DMS 273 treated with DMSO at 0.1 percent for 48 hours (cell line): Measurements from ENCODE around the gene LUZP2.
"Not testable (repeated sequence)": the region's sequence is repeated elsewhere in the genome, so short reads cannot be mapped to it uniquely, and the experiment has no call there.

Experiments used
- DNase-seq: peaks from one replicate; lab custom pipeline; 2025; lab: John Stamatoyannopoulos, UW

The LUZP2 gene

DNA sequence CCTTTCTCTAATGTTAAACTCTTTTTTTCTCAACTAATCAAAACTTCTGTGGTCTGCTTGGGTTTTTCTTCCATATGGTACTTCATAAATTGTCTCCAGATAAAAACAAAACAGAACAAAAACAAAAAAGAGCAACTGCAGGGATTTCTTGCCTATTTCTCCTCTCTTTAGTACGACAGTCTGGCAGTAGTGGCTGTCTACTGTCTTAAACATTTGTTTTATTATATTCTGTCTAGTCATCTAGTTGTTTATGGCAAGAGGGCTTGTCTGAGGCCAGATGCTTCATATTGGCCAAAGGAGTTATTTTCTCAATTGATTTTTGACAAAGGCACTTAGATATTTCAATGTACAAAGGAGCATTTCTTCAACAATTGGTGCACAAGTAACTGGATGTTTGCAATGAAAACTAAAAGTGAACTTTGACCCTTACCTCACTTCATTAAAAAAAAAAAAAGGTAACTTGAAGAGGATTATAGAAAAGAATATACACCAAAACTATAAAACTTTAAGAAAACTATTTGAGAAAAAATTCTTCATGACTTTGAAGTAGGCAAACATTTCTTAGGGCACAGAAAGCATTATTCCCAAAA lies 404.2 kb downstream of the LUZP2 start:
- no peak for DNase-seq

DNA sequence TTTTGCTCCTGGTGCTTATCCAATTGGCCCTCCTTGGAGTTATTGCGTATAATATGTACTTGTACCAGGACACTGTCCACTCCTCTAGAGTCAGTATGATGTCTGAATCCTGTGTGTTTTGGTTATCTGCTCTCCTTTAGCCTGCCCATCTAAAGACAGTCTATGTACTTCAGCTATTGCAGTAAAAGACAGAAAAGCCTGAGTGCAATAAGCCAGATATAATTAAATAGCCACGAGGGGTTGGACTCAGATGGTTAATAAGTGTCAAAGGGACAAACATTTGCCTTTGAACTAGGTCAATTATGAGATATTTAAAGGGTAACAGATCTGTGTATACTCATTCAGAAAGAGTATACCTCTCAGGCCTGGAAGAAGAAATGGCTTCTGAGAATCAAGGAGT lies 406.7 kb downstream of the LUZP2 start:
- no peak for DNase-seq

DNA sequence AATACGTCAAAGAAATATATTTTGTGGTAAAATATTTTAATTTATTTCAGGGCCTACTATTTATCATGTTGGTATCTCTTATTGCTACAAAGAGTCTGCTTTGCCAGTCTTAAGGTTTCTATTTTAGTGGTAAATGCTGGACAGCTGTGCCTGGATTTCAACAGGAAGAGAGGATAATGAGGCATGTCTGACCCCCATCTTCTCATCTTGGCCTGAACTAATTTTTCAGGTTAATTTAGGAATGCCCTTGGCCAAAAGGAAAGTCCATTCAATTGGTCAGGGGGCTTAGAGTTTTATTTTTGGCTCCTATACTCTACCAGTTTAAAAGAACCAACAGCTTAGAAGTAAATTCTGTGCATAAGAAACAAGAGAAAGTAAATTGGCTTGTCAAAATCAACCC lies 428.2 kb downstream of the LUZP2 start:
- DNase-seq: no peak

DNA sequence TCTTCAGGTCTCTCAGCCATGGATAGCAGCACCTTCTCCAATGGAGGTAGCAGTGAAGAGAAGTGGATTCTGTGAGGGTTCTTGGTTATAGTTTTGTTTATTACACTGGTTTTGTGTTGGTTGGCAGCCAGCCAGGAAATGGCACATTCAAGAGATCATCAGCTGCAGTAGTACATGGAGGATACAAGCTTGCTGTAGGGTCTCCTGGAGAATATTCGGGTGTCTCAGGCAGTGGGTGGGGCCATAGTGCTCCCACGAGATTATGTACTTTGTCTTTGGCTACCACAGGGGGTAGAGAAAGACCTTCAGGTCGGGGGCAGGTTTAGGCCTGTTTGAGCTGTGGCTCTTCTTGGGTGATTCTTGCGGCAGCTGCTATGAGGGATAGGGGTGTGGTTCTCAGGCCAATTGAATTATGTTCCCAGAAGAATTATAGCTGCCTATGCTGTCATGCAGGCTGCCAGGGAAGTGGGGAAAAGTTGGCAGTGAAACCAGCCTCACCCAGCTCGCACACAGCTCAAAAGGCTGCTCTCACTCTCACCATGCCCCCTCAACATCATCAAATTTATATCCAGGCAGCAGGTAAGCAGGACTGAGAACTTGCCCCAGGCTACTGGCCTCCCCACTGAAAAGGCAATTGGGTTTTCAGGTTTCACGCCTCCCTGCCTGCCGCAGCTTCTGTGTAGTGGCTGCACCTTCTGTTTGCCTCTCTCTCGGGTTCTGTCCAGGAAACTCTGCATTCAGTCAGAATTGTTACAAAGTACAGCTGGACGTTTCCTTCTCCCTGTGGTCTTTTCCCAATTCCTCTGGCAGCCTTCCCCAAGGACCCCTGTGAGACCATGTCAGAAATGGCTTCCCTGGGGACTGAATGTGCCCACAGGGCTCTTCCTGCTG lies 435.5 kb downstream of the LUZP2 start:
- no peak for DNase-seq

DNA sequence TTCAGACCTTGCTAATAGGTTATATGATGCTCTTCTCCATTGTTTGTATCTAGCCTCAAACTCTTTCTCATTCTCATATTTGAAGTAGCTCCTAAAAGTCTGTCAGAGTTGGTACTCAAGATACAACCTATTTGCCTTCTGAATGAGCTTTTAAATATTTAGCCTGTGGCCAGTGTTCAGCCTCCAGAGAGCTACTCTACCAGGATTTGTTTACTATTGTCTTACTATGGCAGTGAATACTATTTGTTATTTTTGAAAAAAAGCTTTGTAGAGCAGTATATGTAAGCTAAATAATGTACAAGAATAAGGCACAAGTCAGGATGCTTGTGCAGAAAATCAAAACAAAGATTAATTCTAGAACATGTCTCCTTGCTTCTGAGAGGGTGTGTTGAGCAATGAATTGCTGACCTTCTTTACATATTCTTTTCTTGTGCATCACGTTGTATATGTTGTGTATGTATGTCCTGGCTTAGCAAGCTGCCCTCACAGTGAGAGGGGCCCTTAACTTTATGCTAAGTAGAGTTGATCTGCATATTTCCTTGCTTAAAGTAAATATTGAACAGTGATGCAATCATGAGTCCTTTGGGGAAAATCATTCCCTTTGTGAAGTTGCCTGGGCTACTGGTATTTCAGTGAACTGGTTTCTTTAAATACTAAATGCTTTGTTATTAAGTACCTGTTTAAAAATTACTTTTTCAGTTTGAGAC lies 438.0 kb downstream of the LUZP2 start:
- DNase-seq: no peak

DNA sequence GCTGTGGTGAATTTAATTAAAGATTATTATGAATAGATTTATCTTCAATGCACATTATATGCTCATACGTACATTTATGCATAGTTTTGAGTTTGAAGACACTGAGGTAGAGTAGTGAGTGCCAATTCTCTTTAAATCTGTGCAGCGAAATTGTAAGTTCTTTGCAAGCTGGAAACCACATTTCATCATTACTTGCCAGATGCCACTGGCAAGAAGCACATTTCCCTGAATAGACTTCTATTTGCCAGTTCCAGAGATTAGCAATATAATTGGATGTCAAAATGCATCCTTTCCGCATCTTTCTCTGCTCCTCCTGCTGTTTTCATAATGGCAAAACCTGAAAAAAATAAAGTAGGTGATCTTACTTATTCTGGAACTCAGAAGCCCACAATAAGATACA lies 448.0 kb downstream of the LUZP2 start:
- no peak for DNase-seq

DNA sequence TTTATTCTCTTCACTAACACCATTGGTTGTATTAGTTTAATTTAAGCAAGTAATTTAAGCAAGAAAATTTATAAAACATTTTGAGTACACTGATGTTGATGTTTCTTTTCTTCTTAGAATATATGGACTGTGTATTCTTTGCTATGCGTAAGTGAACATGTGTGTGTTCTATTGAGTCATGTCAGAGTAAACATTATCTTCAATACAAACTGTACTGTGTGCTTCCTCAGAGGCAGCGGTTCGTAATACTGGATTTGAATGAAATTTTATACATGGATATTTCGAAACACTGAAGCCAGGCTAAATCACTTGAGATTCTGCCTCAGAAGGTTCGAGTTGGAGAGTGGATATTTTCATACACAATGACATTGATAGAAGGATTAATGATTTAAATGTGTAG lies 452.6 kb downstream of the LUZP2 start:
- no peak for DNase-seq

DNA sequence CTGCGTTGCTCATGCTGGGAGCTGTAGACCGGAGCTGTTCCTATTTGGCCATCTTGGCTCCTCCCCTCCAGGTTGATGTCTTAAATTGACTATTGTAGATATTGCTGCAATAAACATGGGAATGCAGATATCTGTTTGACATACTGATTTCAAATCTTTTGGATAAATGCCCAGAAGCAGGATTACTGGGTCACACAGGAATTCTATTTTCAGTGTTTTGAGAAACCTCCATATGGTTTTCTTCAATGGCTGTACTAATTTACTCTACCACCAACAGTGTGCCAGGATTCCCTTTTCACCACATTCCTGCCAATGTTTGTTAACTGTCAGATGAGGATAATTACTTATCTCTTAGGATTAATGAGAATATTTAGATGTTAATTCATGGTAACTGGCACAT lies 467.0 kb downstream of the LUZP2 start:
- no peak for DNase-seq

DNA sequence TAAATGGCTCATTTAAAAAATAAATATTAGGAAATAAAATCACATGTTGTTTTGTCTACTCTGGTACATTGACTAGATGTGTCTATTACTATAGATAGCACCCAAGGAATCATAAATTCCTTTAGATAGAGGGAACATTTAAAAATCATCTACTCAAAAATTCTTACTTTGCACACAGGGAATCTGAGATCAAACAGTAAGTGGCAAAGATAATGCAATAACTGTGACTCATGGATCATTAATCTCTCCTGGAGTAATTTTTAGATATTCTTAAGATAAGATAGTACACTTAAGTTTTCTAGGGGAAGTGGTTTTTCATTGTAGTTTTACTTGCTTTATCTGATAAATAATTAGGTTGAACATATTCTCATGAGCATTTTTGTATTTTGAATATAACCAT lies 468.9 kb downstream of the LUZP2 start:
- no peak for DNase-seq

DNA sequence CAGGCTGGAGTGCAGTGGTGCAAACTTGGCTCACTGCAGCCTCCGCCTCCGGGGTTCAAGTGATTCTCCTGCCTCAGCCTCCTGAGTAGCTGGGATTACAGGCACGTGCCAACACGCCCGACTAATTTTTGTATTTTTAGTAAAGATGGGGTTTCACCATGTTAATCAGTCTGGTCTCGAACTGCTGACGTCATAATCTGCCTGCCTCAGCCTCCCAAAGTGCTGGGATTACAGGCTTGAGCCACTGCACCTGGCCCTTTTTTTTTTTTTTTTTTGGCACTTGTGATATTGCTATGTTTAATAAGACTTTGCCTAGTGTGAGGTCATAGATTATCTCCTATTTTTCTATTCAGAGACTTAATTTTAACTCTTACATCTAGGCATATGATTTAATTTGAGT lies 497.1 kb downstream of the LUZP2 start:
- not testable (repeated sequence) for DNase-seq

DNA sequence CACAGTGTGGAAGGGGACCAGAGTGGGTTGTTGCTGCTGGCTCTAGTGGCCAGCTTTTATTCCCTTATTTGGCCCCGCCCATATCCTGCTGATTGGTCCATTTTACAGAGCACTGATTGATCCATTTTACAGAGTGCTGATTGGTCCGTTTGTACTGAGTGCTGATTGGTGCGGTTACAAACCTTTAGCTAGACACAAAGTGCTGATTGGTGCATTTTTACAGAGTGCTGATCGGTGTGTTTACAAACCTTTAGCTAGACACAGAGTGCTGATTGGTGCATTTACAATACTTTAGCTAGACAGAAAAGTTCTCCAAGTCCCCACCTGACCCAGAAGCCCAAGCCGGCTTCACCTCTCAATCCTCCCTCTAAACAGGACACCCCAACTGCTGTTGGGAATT lies 503.1 kb downstream of the LUZP2 start:
- not testable (repeated sequence) for DNase-seq

DNA sequence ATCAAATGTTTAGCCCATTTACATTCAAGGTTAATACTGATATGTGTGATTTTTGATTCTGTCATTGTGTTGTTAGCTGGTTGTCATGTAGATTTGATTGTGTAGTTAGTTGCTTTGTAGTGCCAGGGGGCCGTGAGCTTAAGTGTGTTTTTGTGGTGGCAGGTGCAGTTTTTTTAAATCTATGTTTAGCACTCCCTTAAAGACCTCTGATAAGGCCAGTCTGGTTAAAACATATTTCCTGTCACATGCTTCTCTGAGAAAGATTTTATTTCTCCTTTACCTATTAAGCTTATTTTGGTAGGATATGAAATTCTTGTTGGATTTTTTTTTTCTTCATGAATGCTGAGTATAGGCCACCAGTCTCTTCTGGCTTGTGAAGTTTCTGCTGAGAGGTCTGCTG lies 540.6 kb downstream of the LUZP2 start:
- DNase-seq: no peak

DNA sequence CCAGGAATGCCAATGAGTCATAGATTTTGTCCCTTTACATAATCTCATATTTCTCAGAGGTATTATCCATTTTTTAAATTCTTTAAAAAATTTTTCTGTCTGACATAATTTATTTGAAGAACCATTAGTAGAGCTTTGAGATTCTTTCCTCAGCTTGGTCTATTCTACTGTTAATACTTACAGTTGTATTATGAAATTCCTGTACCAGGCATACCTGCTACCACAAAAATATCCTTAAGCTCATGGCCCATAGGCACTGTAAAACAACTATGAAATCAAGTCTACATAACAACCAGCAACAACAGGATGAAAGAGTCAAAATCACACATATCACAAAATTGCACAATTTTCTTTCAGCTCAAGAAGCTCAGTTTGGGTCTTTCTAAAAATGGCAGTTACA lies 541.3 kb downstream of the LUZP2 start:
- no peak for DNase-seq

DNA sequence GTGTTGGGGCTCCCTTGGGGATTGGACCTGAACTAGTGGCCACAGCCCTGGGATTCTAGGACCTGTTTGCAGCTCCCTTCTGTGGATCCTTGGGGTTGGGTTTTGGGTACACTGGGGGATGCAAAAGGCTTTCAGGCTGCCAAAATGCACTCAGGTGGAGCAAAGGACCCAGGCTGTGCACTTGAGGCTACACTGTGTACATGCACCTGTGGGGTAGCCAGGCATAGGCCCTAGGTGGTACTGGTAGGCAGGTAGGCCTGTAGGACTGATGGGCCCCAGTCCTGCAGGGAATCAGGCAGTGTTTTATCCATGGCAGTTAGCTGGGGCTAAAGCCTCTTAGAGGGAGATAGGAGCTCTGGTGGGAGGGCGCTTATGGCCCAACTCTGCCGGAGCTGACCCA lies 542.3 kb downstream of the LUZP2 start:
- DNase-seq: no peak

DNA sequence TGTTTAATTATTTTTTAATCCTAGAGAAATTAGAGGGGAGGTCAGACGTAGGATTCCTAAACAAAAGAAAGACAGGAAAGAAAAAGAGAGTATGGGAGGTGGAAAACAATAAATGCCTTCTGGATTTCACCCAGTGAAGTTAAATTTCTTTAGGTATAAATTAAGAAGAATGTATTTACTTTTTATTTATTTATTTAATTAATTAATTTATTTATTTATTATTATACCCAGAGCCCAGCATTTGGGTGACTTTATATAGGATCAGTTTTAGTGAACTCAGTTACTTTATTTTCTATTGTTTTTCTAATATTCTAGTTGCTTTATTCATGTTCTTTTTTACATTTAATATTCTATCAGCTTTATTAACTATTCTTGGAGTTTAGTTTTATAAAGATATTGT lies 551.8 kb downstream of the LUZP2 start:
- DNase-seq: no peak

DNA sequence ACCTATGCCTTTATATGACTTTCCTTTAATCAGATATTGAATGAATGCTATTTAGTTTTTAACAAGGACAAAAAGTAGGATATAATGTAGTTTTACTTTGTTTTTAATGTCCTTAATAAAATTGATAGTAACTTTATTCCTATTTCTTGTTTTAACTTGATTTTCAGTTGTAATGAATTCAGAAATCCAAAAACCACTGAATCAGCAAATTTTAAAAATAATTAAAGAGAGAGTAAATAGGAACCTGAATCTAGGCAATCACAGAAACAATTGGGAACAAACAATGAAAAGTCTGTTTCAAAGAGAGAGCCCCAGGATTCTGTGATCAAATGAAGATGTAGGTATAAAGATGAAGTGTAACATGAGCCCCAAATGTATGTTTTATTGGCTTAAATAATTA lies 556.0 kb downstream of the LUZP2 start:
- no peak for DNase-seq

DNA sequence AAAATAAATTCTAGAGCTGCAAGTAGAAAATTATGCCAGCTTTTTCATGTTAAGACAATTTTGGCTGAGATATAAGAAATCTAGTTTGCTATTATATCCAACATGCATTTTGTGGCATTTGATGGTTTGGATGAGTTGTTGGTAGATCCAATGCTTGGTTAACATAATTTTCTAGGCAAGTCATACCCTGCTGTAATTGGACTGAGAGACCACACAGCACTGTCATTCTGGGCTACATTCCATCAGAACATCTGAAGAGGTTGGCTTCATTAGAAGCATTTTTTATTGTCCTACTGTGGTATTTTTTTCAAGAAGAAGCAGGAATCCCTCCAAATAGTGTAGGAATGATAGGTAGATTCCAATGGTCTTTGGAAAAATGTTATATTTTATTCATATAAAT lies 561.0 kb downstream of the LUZP2 start:
- DNase-seq: no peak

DNA sequence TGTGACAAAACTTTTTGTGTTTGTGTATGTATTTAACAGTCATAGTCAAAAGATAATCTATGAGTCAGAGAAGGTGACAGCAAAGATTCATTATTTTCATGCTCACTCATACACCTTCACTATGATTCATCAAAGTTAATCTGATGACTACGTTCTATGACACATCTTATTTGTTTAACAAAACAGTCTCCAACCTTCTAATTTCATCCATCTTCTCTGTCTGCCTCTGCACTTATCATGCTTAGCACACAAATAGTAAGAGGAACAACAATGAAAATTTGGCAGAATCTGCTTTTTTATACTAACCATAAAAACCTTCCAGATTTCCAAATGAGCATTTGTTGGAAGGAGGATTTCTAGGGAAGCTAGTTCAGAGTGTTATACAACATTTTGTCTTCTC lies 568.9 kb downstream of the LUZP2 start:
- DNase-seq: no peak

DNA sequence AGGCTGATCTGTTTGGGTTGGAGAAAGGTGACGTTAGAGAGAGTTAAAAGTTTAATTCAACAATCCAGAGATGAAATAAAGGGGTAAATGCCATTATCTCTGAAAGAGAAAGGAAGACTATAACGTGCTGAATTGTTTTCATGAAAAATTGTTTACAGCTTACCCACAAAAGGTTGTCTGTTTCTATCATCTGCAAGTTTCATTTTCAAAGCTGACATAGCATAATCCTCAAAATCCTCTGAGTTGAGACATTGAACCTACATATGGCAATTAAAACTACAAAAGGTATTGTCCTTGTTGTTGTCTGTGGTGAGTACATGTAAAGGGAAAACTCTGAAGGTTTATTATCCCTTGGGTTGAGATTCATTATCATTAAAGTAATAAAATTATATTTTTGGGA lies 569.9 kb downstream of the LUZP2 start:
- DNase-seq: no peak

DNA sequence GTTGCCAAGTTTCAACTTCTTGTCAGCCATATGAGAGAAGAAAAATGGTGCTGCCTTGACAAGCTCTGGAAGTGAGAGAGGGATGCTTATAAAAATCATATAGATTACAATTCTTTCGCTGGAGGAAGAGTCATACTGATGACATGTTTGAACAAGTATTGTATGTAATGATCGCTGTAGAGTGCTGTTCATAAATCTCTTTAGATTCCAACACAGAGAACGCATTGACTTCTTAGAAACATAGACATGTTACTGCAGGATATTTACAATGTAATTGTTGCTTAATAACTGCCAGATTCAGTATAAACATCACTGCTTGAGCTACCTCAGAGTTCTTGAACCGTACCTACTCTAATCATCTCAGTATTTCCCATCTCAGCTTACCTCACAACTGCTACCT lies 571.6 kb downstream of the LUZP2 start:
- no peak for DNase-seq

DNA sequence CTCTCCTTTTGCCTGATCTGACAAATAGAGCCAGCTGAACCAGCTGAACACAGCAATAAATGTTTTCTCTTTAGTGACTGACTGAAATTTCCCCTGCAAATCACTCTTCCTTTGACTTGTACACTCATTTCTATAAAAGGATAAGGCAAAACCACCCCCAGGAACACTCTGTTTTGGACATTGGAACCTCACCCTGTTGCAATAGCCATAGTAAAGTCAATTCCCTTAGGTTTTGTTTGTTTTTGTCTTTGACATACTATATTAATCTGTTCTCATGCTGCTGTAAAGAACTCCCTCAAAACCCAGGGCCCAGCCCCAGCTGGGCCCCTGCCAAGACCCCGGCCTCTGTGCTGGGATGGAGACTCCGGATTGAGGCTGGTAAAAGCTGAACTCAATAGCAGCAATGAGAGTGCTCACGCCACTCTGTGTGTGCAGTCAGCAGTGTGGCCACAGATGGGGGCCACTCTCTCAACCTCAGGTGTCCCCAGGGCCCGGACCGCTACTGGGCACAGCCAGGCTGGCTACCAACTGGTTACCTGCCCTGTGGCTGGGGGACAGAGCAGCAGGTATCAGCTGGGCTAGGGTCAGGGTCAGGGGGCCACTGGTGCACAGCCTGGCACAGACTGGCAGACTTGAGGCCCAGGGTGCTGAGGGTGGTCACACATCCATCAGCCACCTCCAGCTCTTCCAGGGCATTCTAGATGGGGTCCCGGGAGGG lies 597.4 kb downstream of the LUZP2 start:
- no peak for DNase-seq

DNA sequence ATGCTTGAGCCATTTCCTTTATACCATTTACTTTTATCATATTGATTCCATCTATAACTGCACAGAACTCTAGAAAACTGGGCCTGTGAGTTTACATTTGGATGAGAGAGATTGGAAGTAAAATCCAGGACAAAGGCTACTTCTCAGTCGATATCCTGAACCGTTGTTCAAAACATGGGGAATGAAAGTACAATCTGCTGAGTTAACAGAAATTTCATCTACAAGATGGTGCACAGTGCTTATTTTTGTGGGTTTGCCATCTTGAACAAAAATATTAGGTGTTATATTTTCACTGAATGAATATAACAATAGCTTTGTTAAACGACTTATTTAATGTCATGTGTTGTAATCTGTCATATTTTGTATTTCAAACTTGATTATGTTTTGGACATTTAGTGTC lies 622.6 kb downstream of the LUZP2 start:
- DNase-seq: no peak
